Fibroblast of skin of back (primary cell): ENCODE results near the gene TK1.
"Not testable (repeated sequence)": the region's sequence is repeated elsewhere in the genome, so short reads cannot be mapped to it uniquely, and the experiment has no call there.

ENCODE experiments used
- DNase-seq: peaks from one replicate; pipeline ENCODE4 v3.0.0-alpha.2; 2013

Gene TK1

GRCh38 chr17:78175643-78175981 lies 11.2 kb downstream of the TK1 start:
- DNase-seq: no peak

- DNase-seq: no peak
These were observed 11.8 kb downstream of the TK1 start for GRCh38 chr17:78174870-78175642.

GRCh38 chr17:78174346-78174869 lies 12.4 kb downstream of the TK1 start:
- DNase-seq: no peak

GRCh38 chr17:78173097-78173715 lies 13.6 kb downstream of the TK1 start:
- DNase-seq: no peak

GRCh38 chr17:78172249-78173051 lies 14.4 kb downstream of the TK1 start:
- no peak for DNase-seq

- not testable (repeated sequence) for DNase-seq
These were observed 15.1 kb downstream of the TK1 start for GRCh38 chr17:78171591-78172248.

- DNase-seq: no peak
These were observed 15.9 kb downstream of the TK1 start for GRCh38 chr17:78170692-78171590.

- DNase-seq: peak; percentile 54
These were observed 17.7 kb downstream of the TK1 start for GRCh38 chr17:78168903-78169793.

GRCh38 chr17:78168242-78168902 lies 18.5 kb downstream of the TK1 start, which contains the start of gene SYNGR2:
Gene SYNGR2 (plus strand): TSS chr17:78168581. CDS start chr17:78168617, 36 bp downstream.
- peak; percentile 64 for DNase-seq

GRCh38 chr17:78166416-78166815 lies 20.4 kb downstream of the TK1 start:
- no peak for DNase-seq

GRCh38 chr17:78164748-78165607 lies 21.9 kb downstream of the TK1 start:
- no peak for DNase-seq

- no peak for DNase-seq
These were observed 22.7 kb downstream of the TK1 start for GRCh38 chr17:78163881-78164747.

GRCh38 chr17:78159575-78160158 lies 27.2 kb downstream of the TK1 start:
- DNase-seq: peak; percentile 28

GRCh38 chr17:78154903-78155811 lies 31.7 kb downstream of the TK1 start:
- no peak for DNase-seq

- no peak for DNase-seq
These were observed 35.3 kb downstream of the TK1 start for GRCh38 chr17:78151514-78152008.
